B cell (primary cell): ENCODE data around the gene CLEC19A.

ENCODE experiments used
- EZH2 ChIP-seq: IDR thresholded peaks from 2 replicates; pipeline ENCODE4 v1.6.1; 2012; ENCODE audit warnings: borderline replicate concordance, low read depth, mild to moderate bottlenecking, moderate library complexity, low read length; ENCODE audit not compliant: insufficient read depth, poor library complexity, severe bottlenecking
- TF ChIP-seq, protein P1 (sequence below): fragments of 200-600 bp; IDR thresholded peaks from one replicate; pipeline ENCODE4 v1.8.0; 2022; ENCODE audit warnings: antibody characterized with exemption, mild to moderate bottlenecking

DNA sequence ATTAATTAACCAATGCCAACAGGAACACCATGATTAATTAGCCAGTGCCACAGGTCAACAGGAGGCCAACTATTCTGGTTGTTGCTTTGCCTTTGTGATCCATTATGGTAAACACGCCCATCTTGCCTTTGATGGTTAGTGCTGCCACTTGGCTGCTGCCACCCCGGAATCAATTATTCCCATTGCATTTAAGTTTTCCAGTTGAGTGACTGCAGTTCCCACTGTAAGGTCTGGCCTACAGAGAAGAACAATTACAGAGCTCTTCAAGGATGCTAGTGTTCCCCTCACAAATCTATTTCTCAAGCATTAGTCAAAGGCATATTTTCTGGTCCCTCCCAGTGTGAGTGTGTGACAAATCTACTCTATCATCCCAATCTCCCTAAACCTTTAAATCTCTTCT lies 7.1 kb upstream of the CLEC19A start:
- TF ChIP-seq, protein P1, sequence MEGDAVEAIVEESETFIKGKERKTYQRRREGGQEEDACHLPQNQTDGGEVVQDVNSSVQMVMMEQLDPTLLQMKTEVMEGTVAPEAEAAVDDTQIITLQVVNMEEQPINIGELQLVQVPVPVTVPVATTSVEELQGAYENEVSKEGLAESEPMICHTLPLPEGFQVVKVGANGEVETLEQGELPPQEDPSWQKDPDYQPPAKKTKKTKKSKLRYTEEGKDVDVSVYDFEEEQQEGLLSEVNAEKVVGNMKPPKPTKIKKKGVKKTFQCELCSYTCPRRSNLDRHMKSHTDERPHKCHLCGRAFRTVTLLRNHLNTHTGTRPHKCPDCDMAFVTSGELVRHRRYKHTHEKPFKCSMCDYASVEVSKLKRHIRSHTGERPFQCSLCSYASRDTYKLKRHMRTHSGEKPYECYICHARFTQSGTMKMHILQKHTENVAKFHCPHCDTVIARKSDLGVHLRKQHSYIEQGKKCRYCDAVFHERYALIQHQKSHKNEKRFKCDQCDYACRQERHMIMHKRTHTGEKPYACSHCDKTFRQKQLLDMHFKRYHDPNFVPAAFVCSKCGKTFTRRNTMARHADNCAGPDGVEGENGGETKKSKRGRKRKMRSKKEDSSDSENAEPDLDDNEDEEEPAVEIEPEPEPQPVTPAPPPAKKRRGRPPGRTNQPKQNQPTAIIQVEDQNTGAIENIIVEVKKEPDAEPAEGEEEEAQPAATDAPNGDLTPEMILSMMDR: no peak
- no peak for TF ChIP-seq EZH2
